SK-N-SH treated with all-trans-retinoic acid at 6 μM for 48 hours (cell line): Measurements from ENCODE around the gene WNT5A.

Source experiments
- ATAC-seq: fragments of 200-7000 bp; cut with Tn5 transposase; 3 replicates; pipeline ENCODE4 v1.9.1; 2020; ENCODE audit warnings: mild to moderate bottlenecking, moderate library complexity
- ARNTL ChIP-seq: fragments of 450-650 bp; formaldehyde crosslinking; IDR thresholded peaks from 2 replicates; pipeline ENCODE4 v1.5.0; 2020; ENCODE audit warnings: low read depth, mild to moderate bottlenecking, moderate library complexity, borderline replicate concordance
- BACH2 ChIP-seq: fragments of 250-450 bp; sonication (Bioruptor Pico); IDR thresholded peaks from 2 replicates; pipeline ENCODE4 v1.9.0; 2021; ENCODE audit warnings: mild to moderate bottlenecking, borderline replicate concordance
- CREB5 ChIP-seq: fragments of 250-450 bp; sonication (Bioruptor Pico); IDR thresholded peaks from 2 replicates; pipeline ENCODE4 v1.5.1; 2020; ENCODE audit warnings: low read depth, mild to moderate bottlenecking, moderate library complexity
- CSDC2 ChIP-seq: fragments of 250-450 bp; sonication (Bioruptor Pico); IDR thresholded peaks from 2 replicates; pipeline ENCODE4 v1.5.0; 2020; ENCODE audit warnings: mild to moderate bottlenecking, moderate library complexity
- CSRNP3 ChIP-seq: fragments of 250-450 bp; sonication (Bioruptor Pico); IDR thresholded peaks from 2 replicates; pipeline ENCODE4 v1.5.1; 2021; ENCODE audit warnings: mild to moderate bottlenecking, moderate library complexity
- ESRRG ChIP-seq: fragments of 250-450 bp; sonication (Bioruptor Pico); IDR thresholded peaks from 2 replicates; pipeline ENCODE4 v1.6.1; 2021; ENCODE audit warnings: mild to moderate bottlenecking
- GLIS3 ChIP-seq: fragments of 250-450 bp; sonication (Bioruptor Pico); IDR thresholded peaks from 2 replicates; pipeline ENCODE4 v1.5.0; 2020; ENCODE audit warnings: mild to moderate bottlenecking, moderate library complexity
- ISL1 ChIP-seq: fragments of 250-450 bp; sonication (Bioruptor Pico); IDR thresholded peaks from 2 replicates; pipeline ENCODE4 v2.1.2; 2022; ENCODE audit warnings: mild to moderate bottlenecking, moderate library complexity
- PATZ1 ChIP-seq: fragments of 250-450 bp; sonication (Bioruptor Pico); IDR thresholded peaks from 2 replicates; pipeline ENCODE4 v1.8.0; 2020; ENCODE audit warnings: mild to moderate bottlenecking, moderate library complexity, borderline replicate concordance
- POU6F1 ChIP-seq: fragments of 250-450 bp; sonication (Bioruptor Pico); IDR thresholded peaks from 2 replicates; pipeline ENCODE4 v1.8.0; 2021; ENCODE audit warnings: low read depth, mild to moderate bottlenecking, moderate library complexity, borderline replicate concordance
- PPARA ChIP-seq: fragments of 250-450 bp; sonication (Bioruptor Pico); IDR thresholded peaks from 2 replicates; pipeline ENCODE4 v1.5.0; 2020; ENCODE audit warnings: mild to moderate bottlenecking, borderline replicate concordance
- RARB ChIP-seq: fragments of 250-450 bp; sonication (Bioruptor Pico); IDR thresholded peaks from 2 replicates; pipeline ENCODE4 v1.8.0; 2021; ENCODE audit warnings: mild to moderate bottlenecking, moderate library complexity
- SNAI2 ChIP-seq: fragments of 250-450 bp; sonication (Bioruptor Pico); IDR thresholded peaks from 2 replicates; pipeline ENCODE4 v1.5.0; 2020; ENCODE audit warnings: mild to moderate bottlenecking, moderate library complexity
- TCF4 ChIP-seq: fragments of 250-450 bp; sonication (Bioruptor Pico); IDR thresholded peaks from 2 replicates; pipeline ENCODE4 v1.8.0; 2021; ENCODE audit warnings: mild to moderate bottlenecking, moderate library complexity, borderline replicate concordance
- TOX ChIP-seq: fragments of 250-450 bp; sonication (Bioruptor Pico); IDR thresholded peaks from 2 replicates; pipeline ENCODE4 v1.8.0; 2021; ENCODE audit warnings: mild to moderate bottlenecking, moderate library complexity, borderline replicate concordance
- TSHZ2 ChIP-seq: fragments of 250-450 bp; sonication (Bioruptor Pico); IDR thresholded peaks from 2 replicates; pipeline ENCODE4 v1.5.0; 2020; ENCODE audit warnings: mild to moderate bottlenecking, moderate library complexity
- ZC3H10 ChIP-seq: fragments of 250-450 bp; sonication (Bioruptor Pico); IDR thresholded peaks from 2 replicates; pipeline ENCODE4 v1.5.1; 2021; ENCODE audit warnings: mild to moderate bottlenecking, moderate library complexity
- ZFP3 ChIP-seq: fragments of 250-450 bp; sonication (Bioruptor Pico); IDR thresholded peaks from 2 replicates; pipeline ENCODE4 v1.5.0; 2020; ENCODE audit warnings: mild to moderate bottlenecking, moderate library complexity
- ZFP30 ChIP-seq: fragments of 450-650 bp; formaldehyde crosslinking; IDR thresholded peaks from 2 replicates; pipeline ENCODE4 v1.5.0; 2022; ENCODE audit warnings: mild to moderate bottlenecking, moderate library complexity
- ZNF565 ChIP-seq: fragments of 450-650 bp; formaldehyde crosslinking; conservative IDR thresholded peaks from 2 replicates; pipeline ENCODE4 v1.5.0; 2020; ENCODE audit warnings: low read depth, mild to moderate bottlenecking, moderate library complexity
- ZNF8 ChIP-seq: fragments of 450-650 bp; formaldehyde crosslinking; IDR thresholded peaks from 2 replicates; pipeline ENCODE4 v1.5.0; 2020; ENCODE audit warnings: mild to moderate bottlenecking, moderate library complexity

Gene WNT5A

GRCh38 chr3:55423782-55424181, 63.3 kb downstream of the WNT5A start:
- no peak for ATAC-seq
- TF ChIP-seq BACH2 (CRISPR knock-in tag) = no peak

GRCh38 chr3:55417211-55417610, 69.9 kb downstream of the WNT5A start:
- ATAC-seq = no peak
- TF ChIP-seq ZFP30 (CRISPR knock-in tag) (no peak), CSDC2 (CRISPR knock-in tag) (no peak), ESRRG (CRISPR knock-in tag) (no peak), ZC3H10 (no peak), TOX (CRISPR knock-in tag) (no peak), TCF4 (CRISPR knock-in tag) (no peak), TSHZ2 (CRISPR knock-in tag) (no peak), RARB (no peak), POU6F1 (CRISPR knock-in tag) (no peak), ZFP3 (CRISPR knock-in tag) (no peak)

GRCh38 chr3:55416331-55416821, 70.7 kb downstream of the WNT5A start:
- peak; percentile 100 for ATAC-seq
- TF ChIP-seq ZFP30 (CRISPR knock-in tag) (no peak), CSRNP3 (CRISPR knock-in tag) (no peak), PATZ1 (CRISPR knock-in tag) (no peak), TCF4 (CRISPR knock-in tag) (no peak), ZNF565 (CRISPR knock-in tag) (no peak), ESRRG (CRISPR knock-in tag) (no peak), POU6F1 (CRISPR knock-in tag) (no peak), ZC3H10 (no peak), CSDC2 (CRISPR knock-in tag) (no peak), SNAI2 (CRISPR knock-in tag) (no peak), GLIS3 (CRISPR knock-in tag) (no peak), TOX (CRISPR knock-in tag) (no peak), ISL1 (CRISPR knock-in tag) (no peak), ARNTL (CRISPR knock-in tag) (no peak), ZFP3 (CRISPR knock-in tag) (no peak), CREB5 (CRISPR knock-in tag) (no peak), ZNF8 (CRISPR knock-in tag) (no peak), PPARA (CRISPR knock-in tag) (no peak)
